GM12878 (cell line): ENCODE results near the gene PDGFC. TPM values are rescaled to one million over a fixed set of nuclear protein-coding genes. Genes with fewer than 3 reads are reported as not detected.

Source experiments
- ATAC-seq: fragments of 200-7000 bp; cut with Tn5 transposase; 3 replicates; pipeline ENCODE4 v1.9.1; 2020; ENCODE audit warnings: mild to moderate bottlenecking, moderate library complexity
- BruUV-seq: library from RNA; stranded (reverse); fragments of 400-500 nt; replicated peaks from 2 replicates; lab custom pipeline; 2021; lab: Mats Ljungman, UMichigan
- CTCF ChIA-PET: fragments of 300-600 bp; sonication (Branson Sonifier 250); formaldehyde crosslinking; extraction: SDS; loops from one replicate; lab custom pipeline; 2021; ENCODE audit warnings: inconsistent platforms; lab: Yijun Ruan, JAX
- POLR2A ChIA-PET: fragments of 350-600 bp; formaldehyde crosslinking; extraction: SDS; loops from one replicate; lab custom pipeline; 2021; ENCODE audit warnings: inconsistent platforms; lab: Charles Lee
- RAD21 ChIA-PET: fragments of 300-600 bp; sonication (Branson Sonifier 250); formaldehyde crosslinking; loops from one replicate; lab custom pipeline; 2023; ENCODE audit warnings: antibody characterized with exemption; ENCODE audit not compliant: unreplicated experiment; lab: Charles Lee
- SMC1A ChIA-PET: fragments of 300-600 bp; sonication (Branson Sonifier 250); formaldehyde crosslinking; loops from one replicate; lab custom pipeline; 2023; ENCODE audit not compliant: unreplicated experiment, uncharacterized antibody; lab: Charles Lee
- DNase-seq: peaks from one replicate; pipeline ENCODE4 v3.0.0-alpha.2; 2011; ENCODE audit warnings: low read depth, low spot score
- FAIRE-seq: peaks from 3 replicates; lab custom pipeline; 2011; peaks lifted over from hg19 to GRCh38; lab: Jason Lieb, UNC
- H2AFZ ChIP-seq: 2 replicates; pipeline ENCODE4 v1.6.0; 2011; ENCODE audit warnings: low read depth, low read length, control low read depth; ENCODE audit not compliant: control insufficient read depth
- H3K27ac ChIP-seq: 2 replicates; pipeline ENCODE4 v1.5.1; 2011; ENCODE audit warnings: control low read depth; ENCODE audit not compliant: control insufficient read depth, insufficient read depth
- H3K27me3 ChIP-seq, 2 experiments: replicated peaks in 1 of 2; 2 replicates each; pipeline versions ENCODE4 v1.6.0 to v1.6.1; 2011; ENCODE audit warnings: low read length in 1 of 2; ENCODE audit not compliant: control insufficient read depth in 2 of 2, insufficient read depth in 2 of 2
- H3K36me3 ChIP-seq, 2 experiments: 2 replicates each; pipeline ENCODE4 v1.5.1; 2011; ENCODE audit warnings: low read length in 1 of 2; ENCODE audit not compliant: control insufficient read depth in 2 of 2, insufficient read depth in 2 of 2
- H3K4me1 ChIP-seq: 2 replicates; pipeline ENCODE4 v1.6.1; 2011; ENCODE audit warnings: mild to moderate bottlenecking, low read length, moderate library complexity, mixed read lengths; ENCODE audit not compliant: control insufficient read depth, insufficient read depth
- H3K4me2 ChIP-seq: 2 replicates; pipeline ENCODE4 v1.6.0; 2011; ENCODE audit warnings: control low read depth; ENCODE audit not compliant: control insufficient read depth, insufficient read depth
- H3K4me3 ChIP-seq: fragments of 200-600 bp; sonication (generic); 2 replicates; pipeline ENCODE4 v1.5.1; 2016
- H3K79me2 ChIP-seq: 2 replicates; pipeline ENCODE4 v1.6.0; 2011; ENCODE audit warnings: low read length; ENCODE audit not compliant: control insufficient read depth, insufficient read depth
- H3K9ac ChIP-seq: 2 replicates; pipeline ENCODE4 v1.8.0; 2011; ENCODE audit warnings: low read length, control low read depth, mixed read lengths; ENCODE audit not compliant: control insufficient read depth, insufficient read depth
- H3K9me3 ChIP-seq: replicated peaks from 3 replicates; pipeline ENCODE4 v1.5.1; 2011; ENCODE audit warnings: mild to moderate bottlenecking, low read length; ENCODE audit not compliant: control insufficient read depth, insufficient read depth
- H4K20me1 ChIP-seq: 2 replicates; pipeline ENCODE4 v1.6.0; 2011; ENCODE audit not compliant: control insufficient read depth, insufficient read depth
- CHD4 ChIP-seq: fragments of 200-600 bp; sonication (generic); IDR thresholded peaks from 2 replicates; pipeline ENCODE4 v1.6.1; 2016; ENCODE audit warnings: mild to moderate bottlenecking
- CREB1 ChIP-seq: IDR thresholded peaks from 2 replicates; pipeline ENCODE4 v1.6.1; 2012; ENCODE audit warnings: low read depth, mild to moderate bottlenecking, inconsistent platforms
- E4F1 ChIP-seq: fragments of 450-650 bp; IDR thresholded peaks from 2 replicates; pipeline ENCODE4 v1.6.1; 2018; ENCODE audit warnings: borderline replicate concordance, mild to moderate bottlenecking; ENCODE audit not compliant: partially characterized antibody
- HDAC2 ChIP-seq: fragments of 200-600 bp; sonication (generic); IDR thresholded peaks from 2 replicates; pipeline ENCODE4 v1.6.1; 2017
- IKZF2 ChIP-seq, 2 experiments: fragments of 450-650 bp; IDR thresholded peaks; 2 replicates each; pipeline ENCODE4 v1.6.1; 2017; ENCODE audit warnings: mild to moderate bottlenecking in 2 of 2, moderate library complexity in 2 of 2
- KDM1A ChIP-seq: fragments of 200-600 bp; sonication (generic); IDR thresholded peaks from 2 replicates; pipeline ENCODE4 v1.6.1; 2016; ENCODE audit warnings: borderline replicate concordance
- NFIC ChIP-seq: IDR thresholded peaks from 2 replicates; pipeline ENCODE4 v1.6.1; 2012; ENCODE audit warnings: low read depth, mild to moderate bottlenecking, inconsistent platforms, low read length, moderate library complexity
- NR2F1 ChIP-seq: fragments of 450-650 bp; conservative IDR thresholded peaks from 2 replicates; pipeline ENCODE4 v1.6.1; 2017; ENCODE audit warnings: mild to moderate bottlenecking
- PAX5 ChIP-seq: IDR thresholded peaks from 2 replicates; pipeline ENCODE4 v1.6.1; 2011; ENCODE audit warnings: low read depth, low read length, borderline replicate concordance
- POLR2A ChIP-seq: IDR thresholded peaks from 2 replicates; pipeline ENCODE4 v1.6.1; 2011; ENCODE audit warnings: low read depth, mild to moderate bottlenecking, low read length
- SP1 ChIP-seq: IDR thresholded peaks from one replicate; pipeline ENCODE4 v1.6.1; 2011; ENCODE audit warnings: low read depth, low read length
- USF1 ChIP-seq: IDR thresholded peaks from 2 replicates; pipeline ENCODE4 v1.6.1; 2011; ENCODE audit warnings: borderline replicate concordance, low read depth, mild to moderate bottlenecking, moderate library complexity, mixed read lengths, low read length; ENCODE audit not compliant: insufficient read depth; ENCODE audit errors: extremely low read length
- WRNIP1 ChIP-seq: IDR thresholded peaks from 2 replicates; pipeline ENCODE4 v1.6.1; 2011; ENCODE audit warnings: low read depth, low read length, improper control_type of control experiment, borderline replicate concordance
- ZBTB11 ChIP-seq: fragments of 450-650 bp; formaldehyde crosslinking; IDR thresholded peaks from 2 replicates; pipeline ENCODE4 v1.5.0; 2022; ENCODE audit warnings: mild to moderate bottlenecking, missing genetic modification characterization
- ZZZ3 ChIP-seq: IDR thresholded peaks from 2 replicates; pipeline ENCODE4 v1.6.1; 2011; ENCODE audit warnings: low read depth; ENCODE audit not compliant: control insufficient read depth, insufficient read length
- WGBS: methylation state at CpG from one replicate; pipeline ENCODE4 v1.1.6; 2016; ENCODE audit warnings: low lambda C conversion rate; ENCODE audit not compliant: insufficient replicate concordance, insufficient coverage; ENCODE audit errors: missing lambda C conversion rate; 5-methylcytosine and 5-hydroxymethylcytosine counted together
- in situ Hi-C: fragments of 300-500 bp; cut with MboI; formaldehyde crosslinking; loops from 9 replicates; pipeline ENCODE4 v1.14.3; 2018; ENCODE audit warnings: mixed read lengths
- intact Hi-C: fragments of 100-400 bp; cut with micrococcal nuclease; formaldehyde crosslinking; loops from one replicate; pipeline ENCODE4 v1.14.2; 2022; ENCODE audit not compliant: unreplicated experiment
- polyA plus RNA-seq, 11 experiments: library from polyadenylated mRNA; depleted of rRNA in 4 of 11; unstranded in 6 of 11; stranded (reverse) in 5 of 11; fragments of >200 nt; fragmentation: Nextera tagmentation in 4 of 11; fragmentation: Illumina TruSeq in 1 of 11; extraction: Ambion mirVana in 4 of 11; extraction: Trizol in 1 of 11; gene quantifications; 1 replicate in 1 of 11; 2 replicates in 10 of 11; pipeline versions ENCODE4 v1.2.1 to v1.2.3, GENCODE V29; 2011 to 2016; ENCODE audit warnings: inconsistent platforms in 2 of 11, missing spikeins in 2 of 11, low read depth in 1 of 11
- total RNA-seq, 4 experiments: library from RNA; depleted of rRNA in 3 of 4; stranded (reverse); fragments of >200 nt in 3 of 4; fragmentation: Illumina TruSeq in 1 of 4; extraction: Trizol in 1 of 4; gene quantifications; 2 replicates each; pipeline versions ENCODE4 v1.2.1 to v1.2.3, GENCODE V29; 2013 to 2021

PDGFC gene
- total and polyA plus RNA-seq, 10 of the 15 experiments (the other 5 are each of a cell fraction or from before 2014, with no cell fraction given) = 0.02 to 0.18 TPM; not detected in 8

- TF ChIP-seq E4F1 = no peak
- no peak for TF ChIP-seq NR2F1
- TF ChIP-seq PAX5 = no peak
- TF ChIP-seq ZZZ3 = no peak
- no peak for TF ChIP-seq USF1
- TF ChIP-seq KDM1A = no peak
- TF ChIP-seq NFIC = no peak
Measured at GRCh38 chr4:156729416-156729815, 242.2 kb downstream of the PDGFC start (continued).

GRCh38 chr4:156725257-156725656, 246.3 kb downstream of the PDGFC start:
- ChIA-PET POLR2A (no interaction called here), CTCF (interaction anchor here (0.6 kb wide), 1 partner anchor 181 kb away, joined by 3 read pairs; no protein-coding TSS in a partner anchor), RAD21 (no interaction called here), SMC1A (interaction anchor here (0.5 to 0.6 kb wide), 2 partner anchors 196 to 612 kb away, joined by 3 read pairs; no protein-coding TSS in a partner anchor)
- ATAC-seq = no peak
- H3K36me3 ChIP-seq = no peaks in the 10 kb centered on the region
- H3K4me3 ChIP-seq = no peak overlapping the region
- H3K9ac ChIP-seq = no peak overlapping the region
- WGBS = 0% methylated on average over 2 of the region's 2 CpGs
- no peaks in the 10 kb centered on the region for H4K20me1 ChIP-seq
- in situ Hi-C loops = no loop called here
- FAIRE-seq = no peak
- no peaks in the 10 kb centered on the region for H3K27me3 ChIP-seq
- no peak for DNase-seq
- H3K4me2 ChIP-seq = no peak overlapping the region
- no TSS peak for BruUV-seq
- H3K27ac ChIP-seq = no peak overlapping the region
- no peak overlapping the region for H2AFZ ChIP-seq
- no peaks in the 10 kb centered on the region for H3K79me2 ChIP-seq
- intact Hi-C loops = no loop called here
- no peaks in the 10 kb centered on the region for H3K4me1 ChIP-seq
- H3K9me3 ChIP-seq = no peaks in the 10 kb centered on the region
- TF ChIP-seq HDAC2 (no peak), IKZF2 (IDR thresholded peaks at IDR 0.05) (no peak), SP1 (no peak), POLR2A (no peak), CREB1 (no peak), WRNIP1 (no peak), CHD4 (no peak), ZBTB11 (CRISPR knock-in tag) (no peak)
